ENCODE measurements around the gene SLC1A2.

DNA sequence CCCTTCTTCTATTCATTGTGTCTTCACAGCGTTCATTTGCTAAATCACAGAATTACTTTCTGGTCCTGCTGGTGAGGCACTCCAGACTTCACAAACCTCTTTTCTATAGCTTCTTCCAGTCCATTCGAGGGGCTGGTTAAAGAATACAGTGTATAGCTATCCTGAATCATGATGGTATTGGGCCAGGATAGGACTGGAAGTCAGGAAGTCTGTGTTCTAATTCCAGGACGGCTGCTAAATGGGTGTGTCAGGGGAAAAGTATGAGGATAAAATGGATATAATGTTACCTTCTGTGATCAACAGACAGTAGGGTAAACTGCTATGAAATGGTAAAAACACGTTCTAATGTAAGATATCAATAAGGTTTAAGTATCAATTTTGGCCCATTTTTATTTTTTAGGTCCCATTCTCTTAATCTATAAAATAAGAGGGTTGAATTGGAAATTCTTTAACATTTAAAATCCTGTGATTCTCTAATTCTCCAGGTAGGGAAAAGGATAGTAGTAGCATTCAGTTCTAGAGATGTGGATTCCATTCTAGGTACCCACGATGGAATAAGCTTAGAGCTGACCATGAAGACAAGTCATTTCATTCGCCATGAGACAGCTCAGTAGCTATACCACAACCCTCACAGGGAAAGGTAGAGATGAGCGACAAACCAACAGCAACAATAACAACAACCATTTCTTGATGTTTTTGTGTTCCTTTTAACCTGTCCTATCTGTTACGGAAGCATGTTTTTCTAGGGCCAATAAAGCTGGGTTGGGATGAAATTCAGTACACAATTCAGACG is 96.1 kb downstream of the SLC1A2 start:
- TF ChIP-seq, protein P1, sequence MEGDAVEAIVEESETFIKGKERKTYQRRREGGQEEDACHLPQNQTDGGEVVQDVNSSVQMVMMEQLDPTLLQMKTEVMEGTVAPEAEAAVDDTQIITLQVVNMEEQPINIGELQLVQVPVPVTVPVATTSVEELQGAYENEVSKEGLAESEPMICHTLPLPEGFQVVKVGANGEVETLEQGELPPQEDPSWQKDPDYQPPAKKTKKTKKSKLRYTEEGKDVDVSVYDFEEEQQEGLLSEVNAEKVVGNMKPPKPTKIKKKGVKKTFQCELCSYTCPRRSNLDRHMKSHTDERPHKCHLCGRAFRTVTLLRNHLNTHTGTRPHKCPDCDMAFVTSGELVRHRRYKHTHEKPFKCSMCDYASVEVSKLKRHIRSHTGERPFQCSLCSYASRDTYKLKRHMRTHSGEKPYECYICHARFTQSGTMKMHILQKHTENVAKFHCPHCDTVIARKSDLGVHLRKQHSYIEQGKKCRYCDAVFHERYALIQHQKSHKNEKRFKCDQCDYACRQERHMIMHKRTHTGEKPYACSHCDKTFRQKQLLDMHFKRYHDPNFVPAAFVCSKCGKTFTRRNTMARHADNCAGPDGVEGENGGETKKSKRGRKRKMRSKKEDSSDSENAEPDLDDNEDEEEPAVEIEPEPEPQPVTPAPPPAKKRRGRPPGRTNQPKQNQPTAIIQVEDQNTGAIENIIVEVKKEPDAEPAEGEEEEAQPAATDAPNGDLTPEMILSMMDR (IDR thresholded peaks at IDR 0.05; ENCODE audit: low read depth, low read length): no peak
- TF ChIP-seq, protein P2, sequence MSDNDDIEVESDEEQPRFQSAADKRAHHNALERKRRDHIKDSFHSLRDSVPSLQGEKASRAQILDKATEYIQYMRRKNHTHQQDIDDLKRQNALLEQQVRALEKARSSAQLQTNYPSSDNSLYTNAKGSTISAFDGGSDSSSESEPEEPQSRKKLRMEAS (IDR thresholded peaks at IDR 0.05; ENCODE audit: low read depth, low read length): no peak
- TF ChIP-seq POLR2A (IDR thresholded peaks at IDR 0.05; ENCODE audit: extremely low read depth, insufficient read length): no peak
